Panc1 (cell line): Measurements from ENCODE around the gene PDS5A.

Experiments used
- POLR2AphosphoS5 ChIP-seq: IDR thresholded peaks from 2 replicates; pipeline ENCODE4 v1.6.1; 2012; ENCODE audit warnings: mild to moderate bottlenecking, low read depth, low read length, moderate library complexity
- SIN3A ChIP-seq: IDR thresholded peaks from 2 replicates; pipeline ENCODE4 v1.6.1; 2012; ENCODE audit warnings: low read depth, mild to moderate bottlenecking, low read length, moderate library complexity, borderline replicate concordance; ENCODE audit not compliant: insufficient read depth
- TCF7L2 ChIP-seq: IDR thresholded peaks from 2 replicates; pipeline ENCODE4 v1.6.1; 2011; ENCODE audit warnings: mild to moderate bottlenecking, low read depth, low read length, inconsistent platforms
- TF ChIP-seq, protein P1 (sequence below): fragments of 450-650 bp; IDR thresholded peaks from 2 replicates; pipeline ENCODE4 v1.5.1; 2017; ENCODE audit warnings: mild to moderate bottlenecking
- TF ChIP-seq, protein P2 (sequence below), 2 experiments: IDR thresholded peaks; 2 replicates each; pipeline ENCODE4 v1.6.1; 2011 to 2012; ENCODE audit warnings: low read depth in 2 of 2, control low read depth in 1 of 2, low read length in 1 of 2, mild to moderate bottlenecking in 1 of 2, moderate library complexity in 1 of 2; ENCODE audit not compliant: insufficient read depth in 1 of 2

DNA sequence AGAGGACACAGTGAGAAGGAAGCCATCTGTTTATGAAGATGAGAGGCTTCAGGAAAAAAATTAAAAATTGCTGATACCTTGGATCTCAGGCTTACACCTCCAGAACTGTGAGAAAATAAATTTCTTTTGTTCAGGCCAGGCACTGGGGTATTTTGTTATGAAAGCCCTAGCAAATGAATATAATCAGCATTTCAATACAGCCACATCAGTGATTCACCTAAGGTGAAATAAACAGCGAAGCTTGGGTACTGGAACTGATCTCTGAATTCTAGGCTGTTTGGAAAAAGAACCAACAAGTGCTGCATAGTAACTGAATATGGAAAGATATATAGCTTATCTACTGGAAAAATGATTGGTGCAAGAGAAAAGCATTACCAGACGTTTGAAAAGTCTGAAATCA lies 88.5 kb downstream of the PDS5A start:
- TF ChIP-seq SIN3A (no peak), POLR2AphosphoS5 (no peak), TCF7L2 (no peak)
- TF ChIP-seq, protein P1, sequence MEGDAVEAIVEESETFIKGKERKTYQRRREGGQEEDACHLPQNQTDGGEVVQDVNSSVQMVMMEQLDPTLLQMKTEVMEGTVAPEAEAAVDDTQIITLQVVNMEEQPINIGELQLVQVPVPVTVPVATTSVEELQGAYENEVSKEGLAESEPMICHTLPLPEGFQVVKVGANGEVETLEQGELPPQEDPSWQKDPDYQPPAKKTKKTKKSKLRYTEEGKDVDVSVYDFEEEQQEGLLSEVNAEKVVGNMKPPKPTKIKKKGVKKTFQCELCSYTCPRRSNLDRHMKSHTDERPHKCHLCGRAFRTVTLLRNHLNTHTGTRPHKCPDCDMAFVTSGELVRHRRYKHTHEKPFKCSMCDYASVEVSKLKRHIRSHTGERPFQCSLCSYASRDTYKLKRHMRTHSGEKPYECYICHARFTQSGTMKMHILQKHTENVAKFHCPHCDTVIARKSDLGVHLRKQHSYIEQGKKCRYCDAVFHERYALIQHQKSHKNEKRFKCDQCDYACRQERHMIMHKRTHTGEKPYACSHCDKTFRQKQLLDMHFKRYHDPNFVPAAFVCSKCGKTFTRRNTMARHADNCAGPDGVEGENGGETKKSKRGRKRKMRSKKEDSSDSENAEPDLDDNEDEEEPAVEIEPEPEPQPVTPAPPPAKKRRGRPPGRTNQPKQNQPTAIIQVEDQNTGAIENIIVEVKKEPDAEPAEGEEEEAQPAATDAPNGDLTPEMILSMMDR, result no peak
- TF ChIP-seq, protein P2, sequence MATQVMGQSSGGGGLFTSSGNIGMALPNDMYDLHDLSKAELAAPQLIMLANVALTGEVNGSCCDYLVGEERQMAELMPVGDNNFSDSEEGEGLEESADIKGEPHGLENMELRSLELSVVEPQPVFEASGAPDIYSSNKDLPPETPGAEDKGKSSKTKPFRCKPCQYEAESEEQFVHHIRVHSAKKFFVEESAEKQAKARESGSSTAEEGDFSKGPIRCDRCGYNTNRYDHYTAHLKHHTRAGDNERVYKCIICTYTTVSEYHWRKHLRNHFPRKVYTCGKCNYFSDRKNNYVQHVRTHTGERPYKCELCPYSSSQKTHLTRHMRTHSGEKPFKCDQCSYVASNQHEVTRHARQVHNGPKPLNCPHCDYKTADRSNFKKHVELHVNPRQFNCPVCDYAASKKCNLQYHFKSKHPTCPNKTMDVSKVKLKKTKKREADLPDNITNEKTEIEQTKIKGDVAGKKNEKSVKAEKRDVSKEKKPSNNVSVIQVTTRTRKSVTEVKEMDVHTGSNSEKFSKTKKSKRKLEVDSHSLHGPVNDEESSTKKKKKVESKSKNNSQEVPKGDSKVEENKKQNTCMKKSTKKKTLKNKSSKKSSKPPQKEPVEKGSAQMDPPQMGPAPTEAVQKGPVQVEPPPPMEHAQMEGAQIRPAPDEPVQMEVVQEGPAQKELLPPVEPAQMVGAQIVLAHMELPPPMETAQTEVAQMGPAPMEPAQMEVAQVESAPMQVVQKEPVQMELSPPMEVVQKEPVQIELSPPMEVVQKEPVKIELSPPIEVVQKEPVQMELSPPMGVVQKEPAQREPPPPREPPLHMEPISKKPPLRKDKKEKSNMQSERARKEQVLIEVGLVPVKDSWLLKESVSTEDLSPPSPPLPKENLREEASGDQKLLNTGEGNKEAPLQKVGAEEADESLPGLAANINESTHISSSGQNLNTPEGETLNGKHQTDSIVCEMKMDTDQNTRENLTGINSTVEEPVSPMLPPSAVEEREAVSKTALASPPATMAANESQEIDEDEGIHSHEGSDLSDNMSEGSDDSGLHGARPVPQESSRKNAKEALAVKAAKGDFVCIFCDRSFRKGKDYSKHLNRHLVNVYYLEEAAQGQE (IDR thresholded peaks at IDR 0.05; ENCODE audit: insufficient read depth in 1 of 2, low read depth in 2 of 2, low read length in 1 of 2), result no peak
